NT2/D1 (cell line): Measurements from ENCODE around the gene RALGPS1.

Experiments used
- SUZ12 ChIP-seq: IDR thresholded peaks from 2 replicates; pipeline ENCODE4 v1.6.1; 2011; ENCODE audit not compliant: insufficient read length, insufficient read depth; ENCODE audit errors: extremely low read depth
- ZNF274 ChIP-seq: IDR thresholded peaks from 2 replicates; pipeline ENCODE4 v1.6.1; 2011; ENCODE audit warnings: mild to moderate bottlenecking, low read depth, low read length

- TF ChIP-seq SUZ12 (no peak), ZNF274 (no peak)
Observed at GRCh38 chr9:127050152-127050551, 135.6 kb downstream of the RALGPS1 start.
